HFFc6 (cell line): Measurements from ENCODE around the gene MAGI1. TPM values are rescaled to one million over a fixed set of nuclear protein-coding genes. Genes with fewer than 3 reads are reported as not detected.

Experiments used
- DNase-seq: peaks from one replicate; pipeline ENCODE4 v3.0.0-alpha.2; 2018
- H3K27ac Mint-ChIP-seq: 2 replicates; pipeline ENCODE4 v1.8.0; 2020; ENCODE audit warnings: mild to moderate bottlenecking, mixed read lengths
- H3K27me3 Mint-ChIP-seq: 2 replicates; pipeline ENCODE4 v1.8.0; 2021; ENCODE audit warnings: mild to moderate bottlenecking, moderate library complexity, mixed read lengths; ENCODE audit not compliant: insufficient read depth
- H3K36me3 Mint-ChIP-seq: 2 replicates; pipeline ENCODE4 v1.8.0; 2021; ENCODE audit warnings: low read depth, mixed read lengths
- H3K4me1 Mint-ChIP-seq: 2 replicates; pipeline ENCODE4 v1.8.0; 2020; ENCODE audit warnings: low read depth, mixed read lengths
- H3K4me3 Mint-ChIP-seq: 2 replicates; pipeline ENCODE4 v1.8.0; 2020; ENCODE audit warnings: mild to moderate bottlenecking, moderate library complexity, mixed read lengths
- H3K9me3 Mint-ChIP-seq: 2 replicates; pipeline ENCODE4 v1.8.0; 2020; ENCODE audit warnings: mild to moderate bottlenecking, mixed read lengths
- total RNA-seq, 6 experiments: library from RNA; stranded (reverse); fragmentation: NEBNext Ultra II Directional; extraction: Animal tissue kit (Norgen Biotek cat#: 25700); gene quantifications; 2 replicates in 1 of 6; 3 replicates in 5 of 6; pipeline ENCODE4 v1.2.3, GENCODE V29; 2021
- TF ChIP-seq, protein P1 (sequence below): fragments of 200-600 bp; sonication (generic); IDR thresholded peaks from 2 replicates; pipeline ENCODE4 v1.5.0; 2021; ENCODE audit warnings: antibody characterized with exemption, mild to moderate bottlenecking

The MAGI1 gene
- total RNA-seq, 6 experiments from 2014 or later, result 21.1 to 30.5 (median 22.4) TPM

DNA sequence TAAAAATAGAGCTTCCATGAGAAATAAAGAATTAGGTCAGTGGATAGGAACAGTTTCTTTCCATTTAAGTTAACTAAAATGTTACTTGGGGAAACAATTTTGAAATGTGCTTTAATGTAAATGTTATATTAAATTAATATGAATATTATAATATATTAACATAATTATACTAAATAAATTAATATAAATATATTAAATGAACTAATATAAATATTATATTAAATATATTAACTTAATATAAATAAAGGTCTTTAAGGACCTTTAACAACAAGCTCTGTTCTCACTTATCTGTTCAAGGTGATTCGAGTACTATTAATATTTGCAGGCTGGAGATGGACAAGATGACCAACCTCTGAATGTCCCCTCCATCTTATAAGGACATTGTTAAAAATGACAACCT is 100.6 kb downstream of the MAGI1 start:
- TF ChIP-seq, protein P1, sequence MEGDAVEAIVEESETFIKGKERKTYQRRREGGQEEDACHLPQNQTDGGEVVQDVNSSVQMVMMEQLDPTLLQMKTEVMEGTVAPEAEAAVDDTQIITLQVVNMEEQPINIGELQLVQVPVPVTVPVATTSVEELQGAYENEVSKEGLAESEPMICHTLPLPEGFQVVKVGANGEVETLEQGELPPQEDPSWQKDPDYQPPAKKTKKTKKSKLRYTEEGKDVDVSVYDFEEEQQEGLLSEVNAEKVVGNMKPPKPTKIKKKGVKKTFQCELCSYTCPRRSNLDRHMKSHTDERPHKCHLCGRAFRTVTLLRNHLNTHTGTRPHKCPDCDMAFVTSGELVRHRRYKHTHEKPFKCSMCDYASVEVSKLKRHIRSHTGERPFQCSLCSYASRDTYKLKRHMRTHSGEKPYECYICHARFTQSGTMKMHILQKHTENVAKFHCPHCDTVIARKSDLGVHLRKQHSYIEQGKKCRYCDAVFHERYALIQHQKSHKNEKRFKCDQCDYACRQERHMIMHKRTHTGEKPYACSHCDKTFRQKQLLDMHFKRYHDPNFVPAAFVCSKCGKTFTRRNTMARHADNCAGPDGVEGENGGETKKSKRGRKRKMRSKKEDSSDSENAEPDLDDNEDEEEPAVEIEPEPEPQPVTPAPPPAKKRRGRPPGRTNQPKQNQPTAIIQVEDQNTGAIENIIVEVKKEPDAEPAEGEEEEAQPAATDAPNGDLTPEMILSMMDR, result no peak
- no peaks in the 10 kb centered on the region; the same call in 1 of the 2 replicates for H3K27me3 Mint-ChIP-seq
- H3K27ac Mint-ChIP-seq, result no peak overlapping the region
- peaks cover 27% of the 10 kb centered on the region for H3K4me1 Mint-ChIP-seq
- DNase-seq, result no peak
- H3K36me3 Mint-ChIP-seq, result peaks cover 15% of the 10 kb centered on the region
- no peak overlapping the region for H3K4me3 Mint-ChIP-seq
- H3K9me3 Mint-ChIP-seq, result peaks cover 12% of the 10 kb centered on the region

DNA sequence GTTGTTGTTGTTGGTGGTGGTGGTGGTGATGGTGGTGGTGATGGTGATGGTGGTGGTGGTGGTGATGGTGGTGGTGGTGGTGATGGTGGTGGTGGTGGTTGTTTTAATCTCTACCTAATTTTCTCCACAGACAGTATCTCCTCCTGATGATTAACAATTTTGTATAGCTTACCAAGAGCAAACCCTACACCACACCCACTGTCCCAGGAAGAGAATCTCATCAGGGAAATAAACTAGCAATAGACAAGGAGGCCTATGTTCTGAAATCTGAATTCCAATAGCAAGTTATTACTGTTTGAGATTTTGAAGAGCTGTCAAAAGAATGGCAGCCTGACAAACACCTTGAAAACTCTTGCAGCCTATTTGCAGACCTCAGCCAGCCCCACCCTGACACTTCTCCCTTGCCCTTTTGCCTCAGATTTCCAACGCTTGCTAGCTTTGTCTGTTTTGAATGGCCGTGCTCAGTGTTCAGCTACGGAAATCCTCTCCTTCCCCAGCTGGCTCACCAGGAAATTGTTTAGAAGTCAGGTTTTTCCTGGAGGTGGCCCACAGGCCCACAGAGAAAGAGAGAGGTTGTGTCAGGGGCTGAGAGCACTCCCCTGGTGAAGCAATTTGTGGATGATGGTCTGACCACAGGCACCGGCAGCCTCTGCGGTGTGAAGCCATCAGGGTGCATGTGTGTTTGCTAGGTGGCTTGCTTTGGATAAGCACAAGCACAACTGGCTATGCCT is 101.6 kb downstream of the MAGI1 start:
- Mint-ChIP-seq H3K9me3 (peaks cover 18% of the 10 kb centered on the region), H3K27ac (no peak overlapping the region), H3K27me3 (no peaks in the 10 kb centered on the region; the same call in 1 of the 2 replicates), H3K36me3 (peaks cover 20% of the 10 kb centered on the region), H3K4me1 (peaks cover 27% of the 10 kb centered on the region), H3K4me3 (no peak overlapping the region)
- TF ChIP-seq, protein P1, result no peak
- DNase-seq, result no peak

DNA sequence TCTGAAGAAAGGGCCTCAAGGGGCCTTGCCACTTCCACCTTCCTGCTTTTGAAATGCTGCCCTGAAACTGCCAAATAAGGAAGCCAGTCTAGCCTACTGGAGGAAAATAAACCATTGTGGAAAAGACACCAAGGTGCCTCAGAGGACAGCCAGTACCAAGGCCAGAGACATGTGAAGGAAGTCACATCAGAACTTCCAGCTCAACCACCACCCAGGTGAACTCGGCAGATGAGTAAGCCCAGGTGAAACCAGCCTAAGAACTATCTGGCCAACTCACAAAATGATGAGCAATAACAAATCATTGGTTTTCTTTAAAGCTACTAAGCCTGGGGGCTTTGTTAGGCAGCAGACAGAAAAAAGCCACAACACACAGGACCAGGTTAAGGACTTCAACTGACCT is 103.0 kb downstream of the MAGI1 start:
- no peak for DNase-seq
- H3K4me3 Mint-ChIP-seq, result no peak overlapping the region
- TF ChIP-seq, protein P1, result no peak

DNA sequence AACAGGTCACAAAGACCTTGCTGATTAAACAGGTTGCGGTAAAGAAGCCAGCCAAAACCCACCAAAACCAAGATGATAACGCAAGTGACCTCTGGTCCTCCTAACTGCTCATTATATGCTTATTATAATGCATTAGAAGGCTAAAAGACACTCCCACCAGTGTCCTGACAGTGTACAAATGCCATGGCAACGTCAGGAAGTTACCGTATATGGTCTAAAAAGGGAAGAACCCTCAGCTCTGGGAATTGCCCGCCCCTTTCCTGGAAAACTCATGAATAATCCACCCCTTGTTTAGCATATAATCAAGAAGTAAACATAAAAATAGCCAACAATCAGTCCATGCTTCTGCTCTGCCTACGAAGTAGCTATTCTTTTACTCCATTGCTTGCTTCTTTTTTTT is 108.1 kb downstream of the MAGI1 start:
- DNase-seq, result no peak
- Mint-ChIP-seq H3K4me1 (peaks cover 12% of the 10 kb centered on the region), H3K36me3 (peaks cover 15% of the 10 kb centered on the region), H3K9me3 (peaks cover 18% of the 10 kb centered on the region), H3K27ac (no peak overlapping the region), H3K4me3 (no peak overlapping the region), H3K27me3 (no peaks in the 10 kb centered on the region; the same call in 1 of the 2 replicates)
- TF ChIP-seq, protein P1, result no peak

More for the DNA sequence above, 103.0 kb downstream of the MAGI1 start:
- Mint-ChIP-seq H3K27ac (no peak overlapping the region), H3K9me3 (peaks cover 18% of the 10 kb centered on the region), H3K27me3 (no peaks in the 10 kb centered on the region; the same call in 1 of the 2 replicates), H3K4me1 (peaks cover 27% of the 10 kb centered on the region), H3K36me3 (peaks cover 20% of the 10 kb centered on the region)

DNA sequence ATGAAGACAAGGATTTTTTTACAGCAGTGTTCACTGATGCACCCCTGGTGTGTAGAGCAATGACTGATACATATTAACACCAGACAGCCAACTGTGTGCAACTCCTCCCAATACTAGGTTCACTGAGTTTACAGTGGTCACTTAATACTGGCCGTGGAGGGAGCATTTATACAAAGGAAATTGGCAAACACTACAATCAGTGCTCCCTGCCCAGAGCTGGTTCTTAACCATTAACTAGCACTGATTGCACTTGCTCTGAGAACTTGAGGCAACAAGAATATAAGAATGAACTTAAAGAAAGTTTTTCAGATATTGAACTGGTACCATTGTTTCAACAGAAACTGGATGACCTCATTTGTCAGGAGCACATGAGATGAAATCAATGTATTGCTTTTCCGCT is 110.6 kb downstream of the MAGI1 start:
- H3K27ac Mint-ChIP-seq, result no peak overlapping the region
- TF ChIP-seq, protein P1, result no peak
- no peaks in the 10 kb centered on the region for H3K27me3 Mint-ChIP-seq
- DNase-seq, result no peak
- H3K4me1 Mint-ChIP-seq, result peaks cover 17% of the 10 kb centered on the region
- no peak overlapping the region for H3K4me3 Mint-ChIP-seq
- peaks cover 4% of the 10 kb centered on the region for H3K36me3 Mint-ChIP-seq
- peaks cover 5% of the 10 kb centered on the region for H3K9me3 Mint-ChIP-seq
